Measurements from ENCODE around the gene USP15.

USP15 gene

GRCh38 chr12:62305778-62306177, 45.6 kb downstream of the USP15 start:
- TF ChIP-seq CTCF (conservative IDR thresholded peaks at IDR 0.05; ENCODE audit: low read depth), result no peak
- DNase-seq (ENCODE audit: low spot score), result no peak
- H3K27ac ChIP-seq, result no peak overlapping the region
- ChIA-PET CTCF (interaction anchor here (0.6 kb wide), 1 partner anchor 280 kb away, joined by 3 read pairs; no protein-coding TSS in a partner anchor), POLR2A (ENCODE audit: low non-redundant PET) (no interaction called here)

- CTCF ChIA-PET, result no interaction called here
- no peak for DNase-seq (ENCODE audit: low spot score)
- TF ChIP-seq CTCF (conservative IDR thresholded peaks at IDR 0.05; ENCODE audit: low read depth), result no peak
Measured at GRCh38 chr12:62306569-62307530, 46.6 kb downstream of the USP15 start.

DNA sequence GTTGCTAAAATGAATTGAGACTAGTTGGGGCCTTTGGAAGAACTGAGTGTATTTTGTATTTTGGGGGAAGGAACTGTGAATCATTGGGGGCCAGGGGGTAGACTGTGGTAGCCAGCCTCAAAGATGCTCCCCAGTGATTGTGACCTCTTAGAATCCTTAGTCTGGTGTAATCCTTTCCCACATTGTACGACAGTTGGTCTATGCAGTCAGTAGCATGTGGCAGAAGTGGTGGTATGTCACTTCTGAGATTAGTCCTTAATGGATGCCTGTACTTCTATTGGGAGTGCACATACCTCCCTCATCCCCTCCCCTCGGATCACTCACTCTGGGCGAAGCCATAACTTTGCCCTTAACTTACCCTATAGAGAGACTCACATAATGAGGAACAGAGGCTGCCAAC, 48.0 kb downstream of the USP15 start:
- H3K27ac ChIP-seq, result no peak overlapping the region
- no peak for DNase-seq (ENCODE audit: low spot score)
- POLR2A ChIA-PET (ENCODE audit: low non-redundant PET), result no interaction called here
- CTCF ChIA-PET, result no interaction called here
- no peak for TF ChIP-seq CTCF (conservative IDR thresholded peaks at IDR 0.05; ENCODE audit: low read depth)

More at GRCh38 chr12:62306569-62307530, 46.6 kb downstream of the USP15 start:
- POLR2A ChIA-PET (ENCODE audit: low non-redundant PET), result no interaction called here
- no peak overlapping the region for H3K27ac ChIP-seq

- no peak for TF ChIP-seq CTCF (conservative IDR thresholded peaks at IDR 0.05; ENCODE audit: low read depth)
- no peak for DNase-seq (ENCODE audit: low spot score)
- POLR2A ChIA-PET (ENCODE audit: low non-redundant PET), result no interaction called here
- CTCF ChIA-PET, result interaction anchor here (0.8 kb wide), 1 partner anchor 560 kb away, joined by 3 read pairs; no protein-coding TSS in a partner anchor
- no peak overlapping the region for H3K27ac ChIP-seq
Measured at GRCh38 chr12:62313727-62314380, 53.6 kb downstream of the USP15 start.

DNA sequence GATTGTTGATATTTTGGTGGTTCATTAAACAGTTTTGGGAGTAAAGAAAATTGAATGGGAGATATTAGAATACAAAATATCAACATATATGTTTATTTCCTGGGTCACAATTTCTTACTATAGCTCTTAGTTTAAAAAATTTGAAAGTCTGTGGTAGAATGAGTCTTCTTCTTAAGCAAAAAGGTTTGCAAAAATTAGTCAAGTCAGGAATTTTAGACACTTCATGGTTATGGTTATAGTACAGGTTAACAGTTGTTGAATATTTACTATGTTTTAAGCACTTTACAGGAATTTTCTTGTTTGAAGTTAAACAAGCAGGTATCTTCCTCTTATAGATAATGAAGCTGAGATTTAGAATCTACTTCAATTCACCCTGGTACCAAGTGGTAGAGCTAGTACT, 56.8 kb downstream of the USP15 start:
- POLR2A ChIA-PET (ENCODE audit: low non-redundant PET), result no interaction called here
- DNase-seq (ENCODE audit: low spot score), result no peak
- TF ChIP-seq CTCF (conservative IDR thresholded peaks at IDR 0.05; ENCODE audit: low read depth), result no peak
- CTCF ChIA-PET, result no interaction called here
- H3K27ac ChIP-seq, result no peak overlapping the region

GRCh38 chr12:62319058-62319457, 58.9 kb downstream of the USP15 start:
- POLR2A ChIA-PET (ENCODE audit: low non-redundant PET), result no interaction called here
- CTCF ChIA-PET, result no interaction called here

More at GRCh38 chr12:62319058-62319457, 58.9 kb downstream of the USP15 start:
- no peak for TF ChIP-seq CTCF (conservative IDR thresholded peaks at IDR 0.05; ENCODE audit: low read depth)
- no peak for DNase-seq (ENCODE audit: low spot score)
- no peak overlapping the region for H3K27ac ChIP-seq

All from RWPE1 (cell line).